Caco-2 (cell line): Measurements from ENCODE around the gene SLC25A26. TPM values are rescaled to one million over a fixed set of nuclear protein-coding genes. Genes with fewer than 3 reads are reported as not detected.
"Not testable (repeated sequence)": the region's sequence is repeated elsewhere in the genome, so short reads cannot be mapped to it uniquely, and the experiment has no call there.

Experiments
- BruUV-seq: library from RNA; stranded (reverse); fragments of 400-500 nt; replicated peaks from 2 replicates; lab custom pipeline; 2021; lab: Mats Ljungman, UMichigan
- CTCF ChIA-PET: fragments of 300-600 bp; sonication (Branson Sonifier 250); formaldehyde crosslinking; loops from one replicate; lab custom pipeline; 2022; ENCODE audit warnings: antibody characterized with exemption; lab: Charles Lee
- POLR2A ChIA-PET: fragments of 300-600 bp; sonication (Branson Sonifier 250); formaldehyde crosslinking; loops from one replicate; lab custom pipeline; 2022; ENCODE audit warnings: antibody characterized with exemption; lab: Charles Lee
- DNase-seq, 2 experiments: peaks; one replicate each; pipeline versions ENCODE4 v3.0.0 to v3.0.0-alpha.2; 2020 to 2022
- H3K27me3 ChIP-seq: replicated peaks from 2 replicates; pipeline ENCODE4 v1.6.0; 2011; ENCODE audit warnings: low read length; ENCODE audit not compliant: control insufficient read depth, insufficient read depth
- H3K36me3 ChIP-seq: 2 replicates; pipeline ENCODE4 v1.5.1; 2011; ENCODE audit warnings: low read length; ENCODE audit not compliant: control insufficient read depth, insufficient read depth
- H3K4me1 ChIP-seq: fragments of 250-450 bp; sonication (Bioruptor Pico); 2 replicates; pipeline ENCODE4 v1.5.1; 2020; ENCODE audit warnings: mild to moderate bottlenecking
- H3K4me3 ChIP-seq: 2 replicates; pipeline ENCODE4 v1.5.1; 2011; ENCODE audit warnings: low read depth, mild to moderate bottlenecking, control low read depth, low read length
- H3K9me3 ChIP-seq: fragments of 250-450 bp; sonication (Bioruptor Pico); 2 replicates; pipeline ENCODE4 v1.5.1; 2020; ENCODE audit warnings: mild to moderate bottlenecking, moderate library complexity
- H3K27ac Mint-ChIP-seq: one replicate; pipeline ENCODE4 v1.8.0; 2022; ENCODE audit warnings: mixed read lengths; ENCODE audit not compliant: unreplicated experiment
- H3K27me3 Mint-ChIP-seq: one replicate; pipeline ENCODE4 v1.8.0; 2022; ENCODE audit warnings: mixed read lengths; ENCODE audit not compliant: insufficient read depth, unreplicated experiment
- H3K36me3 Mint-ChIP-seq: one replicate; pipeline ENCODE4 v1.8.0; 2022; ENCODE audit warnings: mild to moderate bottlenecking, mixed read lengths; ENCODE audit not compliant: insufficient read depth, unreplicated experiment
- H3K4me1 Mint-ChIP-seq: one replicate; pipeline ENCODE4 v1.8.0; 2022; ENCODE audit warnings: low read depth, mixed read lengths; ENCODE audit not compliant: unreplicated experiment
- H3K4me3 Mint-ChIP-seq: one replicate; pipeline ENCODE4 v1.8.0; 2022; ENCODE audit warnings: mild to moderate bottlenecking, moderate library complexity, mixed read lengths; ENCODE audit not compliant: unreplicated experiment
- H3K9me3 Mint-ChIP-seq: one replicate; pipeline ENCODE4 v1.8.0; 2022; ENCODE audit warnings: mixed read lengths; ENCODE audit not compliant: unreplicated experiment
- CTCF ChIP-seq, 2 experiments: fragments of 200-600 bp in 1 of 2; IDR thresholded peaks; 1 replicate in 1 of 2; 2 replicates in 1 of 2; pipeline versions ENCODE4 v1.5.1 to v1.8.0; 2011 to 2022; ENCODE audit warnings: antibody characterized with exemption in 1 of 2, control low read depth in 1 of 2, inconsistent platforms in 1 of 2, low read depth in 1 of 2, low read length in 1 of 2, mild to moderate bottlenecking in 1 of 2, moderate library complexity in 1 of 2; ENCODE audit not compliant: insufficient read depth in 1 of 2, severe bottlenecking in 1 of 2, unreplicated experiment in 1 of 2
- intact Hi-C: fragments of 100-400 bp; cut with micrococcal nuclease; formaldehyde crosslinking; loops from one replicate; pipeline ENCODE4 v1.10.0; 2022; ENCODE audit not compliant: unreplicated experiment
- total RNA-seq: library from RNA; stranded (reverse); gene quantifications from 2 replicates; pipeline ENCODE4 v1.2.3, GENCODE V29; 2022

Gene SLC25A26
- total RNA-seq, 1 experiment from 2014 or later = 25.4 TPM

GRCh38 chr3:66224220-66224619 lies 3.4 kb downstream of the SLC25A26 start:
- ChIA-PET POLR2A (no interaction called here), CTCF (no interaction called here)
- H3K27me3 ChIP-seq = no peaks in the 10 kb centered on the region
- Mint-ChIP-seq H3K9me3 (no peaks in the 10 kb centered on the region), H3K27ac (no peak overlapping the region), H3K36me3 (peaks cover 12% of the 10 kb centered on the region), H3K27me3 (no peaks in the 10 kb centered on the region), H3K4me1 (peaks cover 17% of the 10 kb centered on the region), H3K4me3 (no peak overlapping the region)
- intact Hi-C loops = loop anchor here (5.0 kb wide), 1 partner anchor 272 kb away; no protein-coding TSS in a partner anchor
- DNase-seq = no peak
- no peak for TF ChIP-seq CTCF (IDR thresholded peaks at IDR 0.05; ENCODE audit: insufficient read depth in 1 of 2, low read depth in 1 of 2, low read length in 1 of 2, severe bottlenecking in 1 of 2, unreplicated experiment in 1 of 2)
- no TSS peak for BruUV-seq
- H3K4me1 ChIP-seq = no peaks in the 10 kb centered on the region; the same call in 1 of the 2 replicates
- H3K4me3 ChIP-seq = no peak overlapping the region
- H3K9me3 ChIP-seq = no peaks in the 10 kb centered on the region
- 0 out of 2 replicates have a peak, but pooled peaks cover 1% of the 10 kb centered on the region for H3K36me3 ChIP-seq

- POLR2A ChIA-PET, DNase-seq, BruUV-seq, intact Hi-C loops, H3K9me3 ChIP-seq, H3K27me3 ChIP-seq, H3K36me3 Mint-ChIP-seq, H3K4me3 Mint-ChIP-seq, H3K4me3 ChIP-seq, CTCF ChIA-PET, H3K4me1 ChIP-seq, H3K27me3 Mint-ChIP-seq, H3K36me3 ChIP-seq, H3K9me3 Mint-ChIP-seq, H3K27ac Mint-ChIP-seq: not testable (repeated sequence)
- peaks cover 17% of the 10 kb centered on the region for H3K4me1 Mint-ChIP-seq
These were observed 5.3 kb downstream of the SLC25A26 start for GRCh38 chr3:66226093-66226492.

- no peak for DNase-seq
- CTCF ChIA-PET = no interaction called here
These were observed 6.2 kb downstream of the SLC25A26 start for GRCh38 chr3:66227051-66227450.

More at GRCh38 chr3:66227051-66227450, 6.2 kb downstream of the SLC25A26 start:
- intact Hi-C loops = no loop called here
- POLR2A ChIA-PET = no interaction called here
- no peak overlapping the region for H3K27ac Mint-ChIP-seq
- Histone ChIP-seq H3K4me3 (no peak overlapping the region), H3K27me3 (no peaks in the 10 kb centered on the region), H3K36me3 (0 out of 2 replicates have a peak, but pooled peaks cover 1% of the 10 kb centered on the region), H3K4me1 (no peaks in the 10 kb centered on the region; the same call in 1 of the 2 replicates), H3K9me3 (no peaks in the 10 kb centered on the region)
- no TSS peak for BruUV-seq
- peaks cover 6% of the 10 kb centered on the region for H3K36me3 Mint-ChIP-seq
- no peaks in the 10 kb centered on the region for H3K9me3 Mint-ChIP-seq
- H3K4me3 Mint-ChIP-seq = no peak overlapping the region
- no peaks in the 10 kb centered on the region for H3K27me3 Mint-ChIP-seq
- peaks cover 11% of the 10 kb centered on the region for H3K4me1 Mint-ChIP-seq
- TF ChIP-seq CTCF (IDR thresholded peaks at IDR 0.05; ENCODE audit: insufficient read depth in 1 of 2, low read depth in 1 of 2, low read length in 1 of 2, severe bottlenecking in 1 of 2, unreplicated experiment in 1 of 2) = no peak
